Measurements from ENCODE around the gene KCNJ2.

KCNJ2 gene

GRCh38 chr17:70190959-70191805, 21.9 kb downstream of the KCNJ2 start:
- Histone ChIP-seq H4K20me1 (ENCODE audit: control insufficient read depth, insufficient read depth, low read depth, low read length) (no peaks in the 10 kb centered on the region), H3K4me3 (ENCODE audit: low read length) (no peak overlapping the region), H3K27ac (ENCODE audit: low read depth, low read length) (no peak overlapping the region), H3K4me2 (ENCODE audit: low read length) (no peak overlapping the region), H3F3A (ENCODE audit: control insufficient read depth, insufficient read depth) (no peaks in the 10 kb centered on the region), H3K27me3 (ENCODE audit: control insufficient read depth, low read length) (no peaks in the 10 kb centered on the region; the same call in 1 of the 2 replicates), H3K9me2 (replicated peaks; ENCODE audit: control insufficient read depth, low read length) (no peaks in the 10 kb centered on the region), H3K4me1 (ENCODE audit: control insufficient read depth, low read length) (no peaks in the 10 kb centered on the region), H3K9me3 (ENCODE audit: control insufficient read depth, insufficient read depth, low read length) (no peaks in the 10 kb centered on the region), H3K36me3 (ENCODE audit: control insufficient read depth, low read length) (no peaks in the 10 kb centered on the region), H3K79me2 (ENCODE audit: control insufficient read depth, low read length) (no peaks in the 10 kb centered on the region)
- TF ChIP-seq CTCF (IDR thresholded peaks at IDR 0.05; ENCODE audit: low read depth, low read length, poor library complexity, severe bottlenecking) (no peak), EZH2phosphoT487 (IDR thresholded peaks at IDR 0.05; ENCODE audit: borderline replicate concordance, low read length) (no peak)

- no peaks in the 10 kb centered on the region for H3K36me3 ChIP-seq (ENCODE audit: control insufficient read depth, low read length)
- no peak overlapping the region for H3K4me3 ChIP-seq (ENCODE audit: low read length)
- H3K9me2 ChIP-seq (replicated peaks; ENCODE audit: control insufficient read depth, low read length), result no peaks in the 10 kb centered on the region
- no peaks in the 10 kb centered on the region for H3F3A ChIP-seq (ENCODE audit: control insufficient read depth, insufficient read depth)
- no peaks in the 10 kb centered on the region for H3K9me3 ChIP-seq (ENCODE audit: control insufficient read depth, insufficient read depth, low read length)
- H3K27ac ChIP-seq (ENCODE audit: low read depth, low read length), result no peak overlapping the region
- H3K79me2 ChIP-seq (ENCODE audit: control insufficient read depth, low read length), result no peaks in the 10 kb centered on the region
- no peaks in the 10 kb centered on the region for H4K20me1 ChIP-seq (ENCODE audit: control insufficient read depth, insufficient read depth, low read depth, low read length)
- TF ChIP-seq CTCF (IDR thresholded peaks at IDR 0.05; ENCODE audit: low read depth, low read length, poor library complexity, severe bottlenecking) (no peak), EZH2phosphoT487 (IDR thresholded peaks at IDR 0.05; ENCODE audit: borderline replicate concordance, low read length) (no peak)
- no peaks in the 10 kb centered on the region for H3K27me3 ChIP-seq (ENCODE audit: control insufficient read depth, low read length)
- H3K4me2 ChIP-seq (ENCODE audit: low read length), result no peak overlapping the region
- no peaks in the 10 kb centered on the region for H3K4me1 ChIP-seq (ENCODE audit: control insufficient read depth, low read length)
These were observed 25.8 kb downstream of the KCNJ2 start for GRCh38 chr17:70195091-70195490.

GRCh38 chr17:70201872-70202419, 32.6 kb downstream of the KCNJ2 start:
- no peaks in the 10 kb centered on the region for H3K9me2 ChIP-seq (replicated peaks; ENCODE audit: control insufficient read depth, low read length)
- TF ChIP-seq CTCF (IDR thresholded peaks at IDR 0.05; ENCODE audit: low read depth, low read length, poor library complexity, severe bottlenecking), result no peak
- no peak for TF ChIP-seq EZH2phosphoT487 (IDR thresholded peaks at IDR 0.05; ENCODE audit: borderline replicate concordance, low read length)
- no peaks in the 10 kb centered on the region for H3K36me3 ChIP-seq (ENCODE audit: control insufficient read depth, low read length)
- H3K4me1 ChIP-seq (ENCODE audit: control insufficient read depth, low read length), result no peaks in the 10 kb centered on the region
- H4K20me1 ChIP-seq (ENCODE audit: control insufficient read depth, insufficient read depth, low read depth, low read length), result no peaks in the 10 kb centered on the region
- H3K9me3 ChIP-seq (ENCODE audit: control insufficient read depth, insufficient read depth, low read length), result no peaks in the 10 kb centered on the region
- H3K4me3 ChIP-seq (ENCODE audit: low read length), result no peak overlapping the region
- H3K4me2 ChIP-seq (ENCODE audit: low read length), result no peak overlapping the region
- H3K27ac ChIP-seq (ENCODE audit: low read depth, low read length), result no peak overlapping the region
- H3F3A ChIP-seq (ENCODE audit: control insufficient read depth, insufficient read depth), result no peaks in the 10 kb centered on the region
- H3K27me3 ChIP-seq (ENCODE audit: control insufficient read depth, low read length), result no peaks in the 10 kb centered on the region
- H3K79me2 ChIP-seq (ENCODE audit: control insufficient read depth, low read length), result no peaks in the 10 kb centered on the region

All from DOHH2 (cell line).